Measurements from ENCODE around the gene CNNM4.

DNA sequence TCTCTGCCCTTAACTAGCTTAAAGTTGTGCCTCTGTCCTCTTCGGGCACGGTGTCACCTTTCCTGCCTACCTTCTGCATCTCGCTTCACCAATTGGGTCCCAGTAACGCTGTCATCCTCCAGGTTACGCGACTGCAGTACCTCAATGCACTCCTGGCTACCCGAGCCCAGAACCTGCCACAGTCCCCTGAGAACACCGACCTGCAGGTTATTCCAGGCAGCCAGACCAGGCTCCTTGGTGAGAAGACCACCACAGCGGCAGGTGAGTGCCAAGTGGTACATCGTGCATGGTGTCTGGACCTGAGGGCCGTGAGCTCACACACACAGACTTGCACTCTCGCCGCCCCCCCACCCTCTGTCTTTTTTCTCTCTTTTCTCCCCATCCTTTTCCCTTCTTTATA lies 68.2 kb downstream of the CNNM4 start:
- TF ChIP-seq, protein P1, sequence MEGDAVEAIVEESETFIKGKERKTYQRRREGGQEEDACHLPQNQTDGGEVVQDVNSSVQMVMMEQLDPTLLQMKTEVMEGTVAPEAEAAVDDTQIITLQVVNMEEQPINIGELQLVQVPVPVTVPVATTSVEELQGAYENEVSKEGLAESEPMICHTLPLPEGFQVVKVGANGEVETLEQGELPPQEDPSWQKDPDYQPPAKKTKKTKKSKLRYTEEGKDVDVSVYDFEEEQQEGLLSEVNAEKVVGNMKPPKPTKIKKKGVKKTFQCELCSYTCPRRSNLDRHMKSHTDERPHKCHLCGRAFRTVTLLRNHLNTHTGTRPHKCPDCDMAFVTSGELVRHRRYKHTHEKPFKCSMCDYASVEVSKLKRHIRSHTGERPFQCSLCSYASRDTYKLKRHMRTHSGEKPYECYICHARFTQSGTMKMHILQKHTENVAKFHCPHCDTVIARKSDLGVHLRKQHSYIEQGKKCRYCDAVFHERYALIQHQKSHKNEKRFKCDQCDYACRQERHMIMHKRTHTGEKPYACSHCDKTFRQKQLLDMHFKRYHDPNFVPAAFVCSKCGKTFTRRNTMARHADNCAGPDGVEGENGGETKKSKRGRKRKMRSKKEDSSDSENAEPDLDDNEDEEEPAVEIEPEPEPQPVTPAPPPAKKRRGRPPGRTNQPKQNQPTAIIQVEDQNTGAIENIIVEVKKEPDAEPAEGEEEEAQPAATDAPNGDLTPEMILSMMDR (IDR thresholded peaks at IDR 0.05), result no peak
- no peak for TF ChIP-seq POLR2A (IDR thresholded peaks at IDR 0.05)
